Measurements from ENCODE around the gene ALOX15.
"Not testable (repeated sequence)": the region's sequence is repeated elsewhere in the genome, so short reads cannot be mapped to it uniquely, and the experiment has no call there.

The ALOX15 gene

DNA sequence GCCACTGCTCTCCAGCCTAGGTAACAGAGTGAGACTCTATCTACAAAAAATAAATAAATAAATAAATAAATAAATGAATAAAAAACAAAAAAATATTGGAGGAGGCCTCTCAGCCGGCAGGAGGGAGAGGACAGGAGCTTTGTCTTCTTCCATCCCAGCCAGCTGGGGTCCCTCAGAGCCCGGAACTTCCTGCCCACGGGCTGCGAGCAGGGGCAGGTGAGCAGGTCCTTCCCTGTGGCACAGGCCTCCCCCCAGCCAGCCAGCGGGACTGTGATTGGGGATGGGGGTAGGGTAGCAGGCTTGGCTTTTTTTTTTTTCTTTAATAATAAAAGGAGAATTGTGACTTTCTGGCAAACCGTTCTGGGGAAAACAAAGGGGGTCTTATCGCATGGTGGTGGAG is 47.1 kb downstream of the ALOX15 start:
- DNase-seq (ENCODE audit: low spot score) = no peak

DNA sequence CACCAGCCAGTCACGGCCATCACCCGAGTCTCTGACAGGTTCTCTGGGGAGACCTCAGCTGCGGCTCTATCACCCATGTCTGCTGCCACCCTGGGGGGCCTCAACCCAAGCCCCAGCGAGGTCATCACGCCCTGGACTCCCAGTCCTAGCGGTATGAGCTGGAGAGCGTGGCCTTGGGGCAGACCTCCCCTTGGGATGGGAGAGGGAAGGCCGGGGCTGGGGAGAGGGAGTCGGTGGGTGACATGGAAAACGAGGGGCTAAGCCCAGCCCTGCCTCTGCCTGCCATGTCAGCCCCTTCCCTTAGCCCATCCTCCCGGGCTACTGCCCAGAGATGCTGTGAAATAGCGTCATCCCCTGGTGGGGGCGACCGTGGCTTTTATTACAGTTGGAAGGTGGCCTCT is 48.5 kb downstream of the ALOX15 start:
- no peak for DNase-seq (ENCODE audit: low spot score)

DNA sequence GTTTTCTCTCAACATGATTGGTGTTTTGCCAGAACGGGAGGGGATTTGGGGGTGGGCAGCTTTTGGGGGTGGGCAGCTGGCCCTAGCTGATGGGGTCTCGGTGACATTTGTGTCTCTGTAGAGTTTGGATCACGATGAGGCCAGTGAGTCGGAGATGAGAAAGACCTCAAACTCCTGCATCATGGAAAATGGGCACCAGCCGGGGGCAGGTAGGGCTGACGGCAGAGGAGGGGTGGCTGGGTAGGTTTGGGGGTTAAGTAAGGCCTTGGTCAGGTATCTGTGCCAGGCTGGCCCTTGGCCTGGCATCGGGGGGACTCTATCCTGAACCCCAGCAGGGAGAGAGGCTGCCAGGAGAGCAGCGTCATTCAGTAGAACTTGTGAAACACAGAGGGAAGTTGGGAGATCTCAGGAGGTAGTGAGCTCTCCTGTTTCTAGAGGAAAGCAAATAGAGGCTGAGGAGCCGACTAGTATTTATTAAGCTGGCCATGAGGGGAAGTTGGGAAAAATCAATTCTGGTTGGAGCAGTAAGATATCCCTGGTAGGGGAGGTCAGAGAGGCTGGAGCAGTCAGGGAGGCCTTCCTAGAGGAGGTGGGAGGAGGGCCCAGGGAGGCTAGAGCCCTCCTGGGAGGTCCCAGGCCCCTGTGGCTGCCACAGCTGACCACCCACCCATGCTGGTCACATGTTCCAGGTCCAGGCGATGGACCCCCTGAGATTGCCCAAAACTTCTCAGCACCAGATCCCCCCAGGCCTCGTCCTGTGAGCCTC is 49.1 kb downstream of the ALOX15 start:
- no peak for DNase-seq (ENCODE audit: low spot score)

- peak; percentile 22 for DNase-seq (ENCODE audit: low spot score)
Observed at GRCh38 chr17:4591529-4591928, 49.9 kb downstream of the ALOX15 start.

GRCh38 chr17:4590981-4591453 is 50.5 kb downstream of the ALOX15 start:
- DNase-seq (ENCODE audit: low spot score) = no peak

- not testable (repeated sequence) for DNase-seq (ENCODE audit: low spot score)
Observed at GRCh38 chr17:4590042-4590441, 51.4 kb downstream of the ALOX15 start.

GRCh38 chr17:4588898-4589625 is 52.4 kb downstream of the ALOX15 start:
- no peak for DNase-seq (ENCODE audit: low spot score)

- DNase-seq (ENCODE audit: low spot score) = no peak
Observed at GRCh38 chr17:4588391-4588790, 53.1 kb downstream of the ALOX15 start.

GRCh38 chr17:4587803-4588202 is 53.7 kb downstream of the ALOX15 start:
- no peak for DNase-seq (ENCODE audit: low spot score)

DNA sequence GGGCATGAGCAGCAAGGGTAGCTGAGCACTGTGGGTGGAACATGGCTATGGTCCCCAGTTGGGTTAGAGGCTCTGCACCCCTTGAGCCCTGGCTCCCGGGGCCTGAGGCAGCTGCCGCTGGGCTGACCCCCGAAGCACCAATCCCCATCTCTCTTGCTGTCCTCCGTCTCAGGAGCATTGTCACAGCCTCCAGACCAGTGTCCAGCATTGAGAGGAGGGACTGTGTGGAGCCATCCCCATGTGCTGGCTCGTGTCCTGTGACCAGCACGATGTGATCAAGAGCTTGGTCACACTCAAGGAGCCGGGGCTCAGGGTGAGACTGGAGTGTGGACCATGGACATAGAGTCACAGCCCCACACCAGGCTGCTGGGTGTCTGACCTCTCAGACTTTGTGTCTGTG is 54.3 kb downstream of the ALOX15 start:
- no peak for DNase-seq (ENCODE audit: low spot score)

- no peak for DNase-seq (ENCODE audit: low spot score)
Observed at GRCh38 chr17:4586043-4586442, 55.4 kb downstream of the ALOX15 start.

DNA sequence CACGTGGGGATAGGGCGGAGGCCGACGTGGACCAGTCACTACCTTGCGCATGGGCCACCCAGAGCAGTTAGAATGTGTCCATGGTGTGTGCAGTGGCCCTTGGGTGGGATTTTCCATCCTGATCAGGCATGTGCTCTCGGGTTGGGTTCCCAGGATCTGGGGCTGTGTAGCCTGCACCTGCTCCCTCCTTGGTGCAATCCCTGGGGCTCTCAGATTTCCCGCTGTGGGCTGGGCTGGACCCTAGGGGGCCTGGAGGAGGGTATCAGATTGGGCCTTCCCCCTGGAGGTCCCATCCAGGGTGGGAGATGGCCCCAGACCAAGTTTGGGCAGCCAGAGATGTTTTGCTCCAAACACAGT is 55.9 kb downstream of the ALOX15 start:
- no peak for DNase-seq (ENCODE audit: low spot score)

DNA sequence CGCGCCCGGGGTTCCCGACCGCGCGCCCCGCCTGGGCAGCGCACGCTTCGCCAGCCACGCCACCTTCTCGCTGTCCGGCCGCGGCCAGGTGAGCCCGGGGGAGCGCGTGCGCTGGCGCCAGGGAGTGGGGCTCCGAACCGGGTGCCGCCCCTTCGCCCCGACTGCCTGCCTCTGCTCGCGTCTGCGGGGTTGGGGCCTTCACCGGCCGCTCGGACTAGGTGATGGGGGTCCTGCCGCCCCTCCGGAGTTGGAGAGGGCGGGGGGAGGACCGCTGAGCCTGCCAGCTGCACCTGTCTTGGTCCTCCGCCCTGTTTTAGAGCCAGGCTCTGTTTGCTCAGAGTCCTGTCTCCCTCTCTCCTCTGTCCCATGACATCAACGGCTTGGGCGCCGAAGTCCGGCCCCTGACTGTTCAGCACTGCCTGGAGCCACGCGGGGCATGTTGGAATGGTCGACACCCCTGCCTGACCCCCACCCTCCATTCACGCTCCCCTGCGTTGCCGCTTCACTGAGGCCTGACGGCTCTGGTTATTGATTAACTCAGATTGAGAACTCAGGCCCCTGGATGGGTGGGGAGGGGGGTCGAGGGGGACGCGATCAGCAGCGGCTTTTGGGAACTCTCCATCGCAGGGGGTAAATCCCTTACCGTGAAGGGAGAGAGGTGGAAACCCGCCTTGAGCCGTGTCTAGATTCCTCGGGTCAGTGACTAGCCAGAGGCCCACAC is 56.4 kb downstream of the ALOX15 start:
- no peak for DNase-seq (ENCODE audit: low spot score)

DNA sequence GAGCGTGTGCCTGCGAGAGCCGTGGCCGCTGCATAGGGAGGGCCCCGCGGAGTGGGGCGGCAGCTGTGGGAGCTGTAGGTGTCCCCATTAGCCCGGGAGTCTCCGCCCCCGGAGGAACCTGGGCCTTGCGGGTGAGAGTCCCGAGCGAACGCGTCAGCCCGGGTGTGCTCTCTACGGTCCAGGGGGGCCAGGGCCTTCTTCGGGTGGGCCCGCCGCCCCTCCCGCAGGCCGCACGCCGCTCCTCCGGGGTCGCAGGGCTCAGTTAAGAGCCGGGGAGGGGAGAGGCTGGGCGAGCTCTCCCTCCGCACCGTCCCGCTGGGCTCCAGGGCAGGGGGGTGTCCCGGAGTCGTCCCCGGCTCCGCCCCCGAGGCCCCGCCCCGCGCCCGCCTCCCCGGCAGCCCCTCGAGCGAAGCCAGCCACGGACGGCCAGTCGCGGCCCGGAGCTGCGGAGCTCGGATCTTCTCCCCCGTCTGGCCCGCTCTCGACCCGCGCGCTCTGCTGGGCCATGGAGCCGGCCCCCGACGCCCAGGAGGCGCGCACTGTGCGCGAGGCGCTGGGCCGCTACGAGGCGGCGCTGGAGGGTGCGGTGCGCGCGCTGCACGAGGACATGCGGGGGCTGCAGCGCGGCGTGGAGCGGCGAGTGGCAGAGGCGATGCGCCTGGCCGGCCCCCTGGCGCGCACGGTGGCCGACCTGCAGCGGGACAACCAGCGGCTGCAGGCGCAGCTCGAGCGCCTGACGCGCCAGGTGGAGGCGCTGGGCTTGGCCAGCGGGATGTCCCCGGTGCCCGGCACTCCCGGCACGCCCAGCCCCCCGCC is 57.2 kb downstream of the ALOX15 start, which contains the start of gene SMTNL2:
SMTNL2 (plus strand) TSS at position 429 of the 816 bp plus-strand sequence; CDS start at position 506, 77 bp downstream.
- DNase-seq (ENCODE audit: low spot score) = no peak

- DNase-seq (ENCODE audit: low spot score) = peak; percentile 72
Observed at GRCh38 chr17:4583782-4584100, 57.7 kb downstream of the ALOX15 start.

GRCh38 chr17:4583206-4583605 is 58.3 kb downstream of the ALOX15 start:
- no peak for DNase-seq (ENCODE audit: low spot score)

DNA sequence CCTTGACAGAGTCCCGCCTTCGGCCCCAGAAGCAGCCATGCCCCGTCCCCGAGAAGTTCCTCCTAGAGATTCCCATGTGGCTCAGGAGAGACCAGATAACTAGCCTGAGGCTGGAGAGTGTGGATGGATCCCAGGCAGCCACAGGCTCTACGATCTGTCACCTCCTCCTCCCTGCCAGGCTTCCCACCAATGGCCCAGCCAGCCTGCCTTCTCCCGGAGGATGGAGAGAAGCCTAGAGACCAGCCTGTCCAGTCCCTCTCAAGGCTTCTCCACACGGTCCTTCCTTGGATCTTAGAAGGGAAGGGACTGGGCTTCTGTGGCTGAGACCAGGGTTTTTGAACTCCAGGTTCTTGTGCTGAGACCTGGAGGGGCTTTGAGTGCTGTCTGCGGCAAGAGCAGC is 58.8 kb downstream of the ALOX15 start:
- no peak for DNase-seq (ENCODE audit: low spot score)

GRCh38 chr17:4582101-4582501 is 59.4 kb downstream of the ALOX15 start:
- no peak for DNase-seq (ENCODE audit: low spot score)
